HG02678 (cell line): Measurements from ENCODE around the gene OSCAR.

Experiments
- ATAC-seq: cut with Tn5 transposase; IDR thresholded peaks from one replicate; pipeline ENCODE4 v1.9.1; 2021; ENCODE audit warnings: mild to moderate bottlenecking, moderate library complexity; ENCODE audit not compliant: unreplicated experiment

OSCAR gene, protein sequence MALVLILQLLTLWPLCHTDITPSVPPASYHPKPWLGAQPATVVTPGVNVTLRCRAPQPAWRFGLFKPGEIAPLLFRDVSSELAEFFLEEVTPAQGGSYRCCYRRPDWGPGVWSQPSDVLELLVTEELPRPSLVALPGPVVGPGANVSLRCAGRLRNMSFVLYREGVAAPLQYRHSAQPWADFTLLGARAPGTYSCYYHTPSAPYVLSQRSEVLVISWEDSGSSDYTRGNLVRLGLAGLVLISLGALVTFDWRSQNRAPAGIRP

DNA sequence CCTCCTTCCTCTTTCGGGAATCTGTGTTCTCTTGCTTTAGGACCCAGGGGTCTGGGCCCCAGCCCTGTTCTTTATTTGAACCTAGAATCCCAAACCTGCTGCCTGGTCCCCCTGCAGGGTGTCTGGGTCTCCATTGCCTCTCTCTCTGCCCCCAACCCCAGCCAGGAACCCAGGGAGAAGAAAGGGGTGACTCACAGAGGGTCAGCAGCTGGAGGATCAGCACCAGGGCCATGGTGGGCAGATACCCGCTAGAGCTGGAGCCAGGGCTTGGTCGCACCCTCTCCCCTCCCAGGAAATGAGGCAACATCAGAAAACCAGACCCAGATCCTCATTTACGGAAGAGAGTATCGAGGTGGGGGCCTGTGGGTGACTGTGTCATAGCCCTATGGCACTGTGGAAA lies at the start of gene OSCAR:
Gene OSCAR, minus strand, starts transcription at position 243 of the 400 bp plus-strand sequence. Its CDS starts 11 bp downstream, at position 232.
- ATAC-seq: no peak

DNA sequence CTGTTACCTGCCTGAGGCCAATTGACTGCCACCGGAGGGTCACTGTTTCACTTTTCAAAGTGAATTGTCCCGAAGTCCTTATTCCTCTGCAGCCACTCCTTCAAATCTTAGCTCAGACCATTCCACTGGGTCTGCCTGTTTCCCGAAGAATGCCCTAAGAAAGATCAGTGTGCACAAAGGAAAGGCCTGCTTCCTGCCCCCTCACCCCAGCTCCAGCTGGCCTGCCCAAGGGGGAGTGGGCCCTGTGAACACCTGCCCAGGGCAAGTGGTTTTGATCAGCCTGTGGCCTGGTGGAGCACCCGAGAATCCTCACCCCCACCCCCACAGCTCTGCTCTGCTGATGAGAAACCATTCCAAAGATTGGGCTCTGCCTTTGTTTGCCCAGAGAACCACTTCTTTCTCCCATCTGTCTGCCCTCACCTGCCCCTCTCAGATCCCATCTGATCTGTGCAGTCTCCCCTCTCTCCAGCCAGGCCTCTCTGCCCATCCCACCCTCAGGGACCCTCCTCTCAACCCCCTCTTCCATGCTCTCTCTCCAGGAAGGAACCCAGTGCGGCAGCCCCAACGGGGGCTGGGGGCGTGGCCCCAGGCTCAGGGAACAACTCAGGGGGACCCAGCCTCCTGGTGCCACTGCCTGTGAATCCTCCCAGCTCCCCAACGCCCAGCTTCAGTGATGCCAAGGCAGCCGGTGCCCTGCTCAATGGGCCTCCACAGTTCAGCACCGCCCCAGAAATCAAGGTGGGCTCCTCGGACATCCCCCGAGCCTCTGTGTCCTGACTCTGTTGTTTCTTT lies 48.6 kb upstream of the OSCAR start:
- ATAC-seq: no peak

DNA sequence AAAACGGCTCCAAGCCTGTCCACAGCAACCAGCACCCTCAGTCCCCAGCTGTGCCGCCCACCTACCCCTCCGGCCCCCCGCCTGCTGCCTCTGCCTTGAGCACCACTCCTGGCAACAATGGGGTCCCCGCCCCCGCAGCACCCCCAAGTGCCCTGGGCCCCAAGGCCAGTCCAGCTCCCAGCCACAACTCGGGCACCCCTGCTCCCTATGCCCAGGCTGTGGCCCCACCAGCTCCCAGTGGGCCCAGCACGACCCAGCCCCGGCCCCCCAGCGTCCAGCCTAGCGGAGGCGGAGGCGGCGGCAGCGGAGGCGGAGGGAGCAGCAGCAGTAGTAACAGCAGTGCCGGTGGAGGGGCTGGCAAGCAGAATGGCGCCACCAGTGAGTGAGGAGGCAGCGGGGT lies 47.6 kb upstream of the OSCAR start:
- ATAC-seq: no peak

DNA sequence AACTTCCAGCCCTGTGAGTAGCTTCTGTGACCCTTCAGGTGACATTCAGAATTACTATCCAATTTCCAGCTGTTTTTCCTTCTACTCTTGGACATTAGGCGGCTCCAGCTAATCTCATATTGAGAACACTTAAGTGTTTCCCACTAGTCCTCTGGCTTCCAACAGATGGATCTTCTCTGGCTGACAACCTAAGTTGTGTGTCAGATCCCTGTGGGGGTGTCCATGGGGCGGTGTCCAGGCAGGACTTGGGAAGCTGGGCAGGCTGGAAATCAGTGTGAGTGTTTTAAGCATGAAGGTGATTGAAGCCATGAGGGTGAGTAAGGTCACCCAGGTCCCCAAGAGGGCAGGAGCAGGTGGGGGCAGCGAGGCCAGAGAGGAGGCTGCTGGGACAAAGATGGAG lies 47.1 kb upstream of the OSCAR start:
- ATAC-seq: no peak

DNA sequence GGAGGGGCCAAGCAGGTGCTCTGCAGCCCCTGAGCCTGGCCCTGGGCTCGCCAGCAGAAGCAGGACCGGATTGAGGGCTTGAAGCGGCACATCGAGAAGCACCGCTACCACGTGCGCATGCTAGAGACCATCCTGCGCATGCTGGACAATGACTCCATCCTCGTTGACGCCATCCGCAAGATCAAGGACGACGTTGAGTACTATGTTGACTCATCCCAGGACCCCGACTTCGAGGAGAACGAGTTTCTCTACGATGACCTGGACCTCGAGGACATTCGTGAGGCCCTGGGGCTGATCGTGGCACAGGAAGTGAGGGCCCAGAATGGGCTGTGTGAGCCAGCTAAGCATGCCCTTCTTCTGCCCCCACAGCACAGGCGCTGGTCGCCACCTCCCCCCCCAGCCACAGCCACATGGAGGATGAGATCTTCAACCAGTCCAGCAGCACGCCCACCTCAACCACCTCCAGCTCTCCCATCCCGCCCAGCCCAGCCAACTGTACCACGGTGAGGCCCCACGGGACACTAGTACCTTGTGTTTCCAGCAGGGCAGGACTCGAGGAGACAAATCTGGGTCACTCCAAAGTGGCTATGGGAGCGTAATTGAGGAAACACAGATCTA lies 45.0 kb upstream of the OSCAR start:
- no peak for ATAC-seq

DNA sequence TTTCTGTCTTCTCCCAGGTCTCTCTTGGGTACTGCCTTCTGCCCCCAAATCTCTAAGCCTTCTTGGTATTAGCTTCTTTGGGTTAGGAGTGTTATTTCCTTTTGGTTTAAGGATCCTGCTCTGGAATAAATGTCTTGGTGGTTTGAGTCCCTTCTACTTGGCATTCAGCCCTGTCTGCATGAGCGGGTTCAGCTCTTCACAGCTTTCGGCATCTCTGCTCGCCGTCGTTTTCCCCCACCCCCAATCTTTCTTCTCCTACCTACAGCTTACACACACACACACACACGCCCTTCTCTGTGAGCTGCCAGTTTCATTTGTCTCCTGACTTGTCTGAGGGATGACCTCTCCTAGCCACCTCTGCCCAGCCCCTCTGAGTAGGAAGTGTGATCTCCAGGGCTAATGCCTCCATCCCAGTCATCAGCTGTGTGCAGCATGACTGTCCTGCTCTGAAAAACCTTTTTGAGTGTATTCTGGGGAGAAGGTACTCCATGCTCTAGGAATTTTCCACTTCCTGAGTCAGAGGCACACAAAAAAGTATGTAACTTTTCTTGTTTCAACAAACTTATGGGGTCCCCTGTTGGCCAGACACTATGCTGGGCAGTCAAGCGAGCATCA lies 41.7 kb upstream of the OSCAR start:
- no peak for ATAC-seq

DNA sequence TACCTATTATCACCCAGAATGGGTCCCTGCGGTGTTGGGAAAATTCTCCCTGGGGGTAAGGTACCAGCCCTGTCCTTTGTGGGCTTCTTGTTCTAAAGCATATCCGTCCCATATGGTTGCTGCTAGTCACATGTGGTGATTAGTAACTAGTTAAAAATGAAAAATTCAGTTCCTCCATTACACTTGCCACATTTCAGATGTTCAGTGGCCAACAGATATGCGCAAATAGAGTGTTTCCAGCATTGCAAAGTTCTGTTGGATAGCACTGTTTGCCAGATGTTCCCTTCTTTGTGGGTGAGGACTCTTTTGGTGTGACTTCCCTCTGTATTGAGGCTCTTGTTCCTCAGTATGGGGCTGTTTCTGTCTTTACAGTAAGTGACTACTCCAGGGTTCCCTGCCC lies 40.8 kb upstream of the OSCAR start:
- no peak for ATAC-seq

DNA sequence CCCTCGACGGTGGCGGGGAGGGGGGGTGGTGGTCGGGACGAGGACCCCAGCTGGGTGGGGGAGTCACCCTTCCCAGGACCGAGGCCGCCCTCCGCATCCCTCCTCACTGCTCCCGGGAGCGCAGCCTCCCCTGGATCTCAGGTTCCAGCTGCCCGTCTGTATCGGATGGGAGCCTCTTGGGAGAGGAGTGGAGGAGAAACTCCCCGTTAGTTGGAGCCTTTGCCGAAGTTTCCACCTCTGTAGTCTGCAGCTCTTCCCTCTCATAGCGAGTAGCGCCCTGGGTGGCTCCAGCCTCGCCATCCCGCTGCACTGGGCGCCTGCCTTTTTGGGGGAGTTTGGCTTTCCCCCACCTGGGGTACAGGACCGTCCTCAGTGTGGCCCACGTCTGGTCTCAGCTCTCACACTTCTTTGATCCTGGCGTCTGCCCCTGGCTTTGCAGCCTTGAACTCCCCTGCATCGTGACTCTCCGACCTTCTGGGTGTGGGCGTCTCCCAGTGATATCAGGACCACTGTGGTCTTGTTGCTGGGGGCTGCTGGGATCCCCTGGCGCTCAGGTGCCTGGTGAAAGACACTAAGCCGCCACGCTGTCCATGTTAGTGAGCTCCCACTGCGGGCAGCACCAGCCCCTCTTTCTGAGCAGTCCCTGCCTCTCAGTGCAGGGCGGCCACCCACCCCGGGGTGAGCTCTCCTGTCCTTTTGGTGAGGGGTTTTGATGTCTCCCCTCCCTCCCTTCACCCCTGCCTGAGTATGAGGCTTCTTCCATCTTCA lies 38.1 kb upstream of the OSCAR start:
- no peak for ATAC-seq

DNA sequence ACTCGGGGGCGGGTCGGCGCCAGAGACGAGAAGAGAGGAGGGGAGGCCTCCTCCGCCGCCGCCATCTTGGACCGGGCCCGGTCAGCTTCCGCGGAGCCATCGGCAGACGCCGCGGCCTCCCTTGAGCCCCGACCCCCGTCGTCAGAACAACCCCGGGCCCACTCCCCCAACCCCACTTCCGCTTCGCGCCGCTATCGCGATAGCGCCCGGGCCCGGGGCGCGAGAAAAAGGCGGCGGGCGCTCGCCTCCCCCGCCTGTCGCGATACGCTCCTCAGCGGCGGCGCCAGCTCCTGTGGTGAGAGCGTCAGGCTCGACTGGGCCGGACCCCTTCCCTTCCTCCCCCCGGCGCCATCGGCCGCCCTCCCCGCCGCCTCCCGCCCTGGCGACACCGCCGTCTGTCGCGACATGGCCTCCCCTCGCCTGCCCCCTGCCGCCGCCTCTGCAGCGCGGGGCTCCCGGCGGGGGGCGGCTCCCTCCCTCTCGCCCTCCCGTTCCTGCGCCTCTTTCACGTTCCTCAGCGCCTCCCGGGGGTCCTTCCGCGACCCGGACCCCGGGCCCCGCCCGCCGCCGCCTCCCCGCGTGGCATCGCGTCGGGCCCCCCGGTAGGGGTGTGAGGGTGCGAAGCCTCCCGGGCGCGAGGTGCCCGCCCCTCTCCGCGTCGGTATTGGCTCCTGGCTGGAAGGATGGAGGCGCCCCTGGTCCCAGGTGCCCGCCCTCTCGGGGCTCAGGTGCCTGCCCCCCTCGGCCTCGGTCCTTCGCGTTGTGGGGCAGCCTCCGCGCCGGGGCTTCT lies 37.3 kb upstream of the OSCAR start, which contains the start of gene CNOT3:
Gene CNOT3, plus strand, starts transcription at position 64 of the 790 bp plus-strand sequence. CDS start 5,217 bp downstream, outside the sequence.
- no peak for ATAC-seq

DNA sequence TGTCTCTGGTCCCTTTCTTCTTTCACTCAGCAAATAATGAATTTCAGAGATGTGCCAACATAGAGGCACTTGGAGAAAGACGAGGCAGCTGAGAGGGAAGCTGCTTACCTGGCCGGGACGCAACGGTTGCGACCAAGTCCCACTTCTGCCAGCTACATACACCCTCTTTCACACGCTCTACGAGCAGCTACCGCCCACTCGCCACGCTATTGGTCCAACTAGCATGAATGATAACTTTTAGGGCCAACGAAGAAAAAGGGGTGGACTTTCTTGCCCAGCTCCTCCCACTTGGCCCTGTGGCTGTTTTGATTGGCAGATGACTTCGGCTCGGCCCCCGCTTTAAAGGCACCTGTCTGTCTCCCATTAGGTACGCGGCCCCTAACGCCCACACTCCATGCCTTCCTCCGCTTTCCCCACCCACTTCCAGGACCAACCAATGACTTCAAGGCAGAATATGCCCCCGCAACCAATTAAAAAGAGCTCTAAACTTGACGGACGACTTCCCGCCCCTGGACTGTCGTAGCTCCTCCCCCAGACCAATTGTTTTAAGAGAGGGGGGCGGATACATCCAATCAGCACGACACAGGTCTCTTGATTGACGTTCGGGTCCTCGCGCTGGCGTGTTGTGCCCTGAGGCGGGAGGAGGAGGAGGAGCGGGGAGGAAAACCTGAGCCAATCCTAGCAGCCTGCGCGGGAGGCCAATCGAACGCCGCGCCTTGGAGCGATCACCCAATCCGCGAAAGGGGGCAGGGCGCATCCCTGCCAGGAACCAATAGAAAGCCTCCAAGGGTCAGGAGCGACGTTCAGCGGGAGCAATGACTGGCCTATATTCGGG lies 36.5 kb upstream of the OSCAR start:
- ATAC-seq: peak; percentile 76

DNA sequence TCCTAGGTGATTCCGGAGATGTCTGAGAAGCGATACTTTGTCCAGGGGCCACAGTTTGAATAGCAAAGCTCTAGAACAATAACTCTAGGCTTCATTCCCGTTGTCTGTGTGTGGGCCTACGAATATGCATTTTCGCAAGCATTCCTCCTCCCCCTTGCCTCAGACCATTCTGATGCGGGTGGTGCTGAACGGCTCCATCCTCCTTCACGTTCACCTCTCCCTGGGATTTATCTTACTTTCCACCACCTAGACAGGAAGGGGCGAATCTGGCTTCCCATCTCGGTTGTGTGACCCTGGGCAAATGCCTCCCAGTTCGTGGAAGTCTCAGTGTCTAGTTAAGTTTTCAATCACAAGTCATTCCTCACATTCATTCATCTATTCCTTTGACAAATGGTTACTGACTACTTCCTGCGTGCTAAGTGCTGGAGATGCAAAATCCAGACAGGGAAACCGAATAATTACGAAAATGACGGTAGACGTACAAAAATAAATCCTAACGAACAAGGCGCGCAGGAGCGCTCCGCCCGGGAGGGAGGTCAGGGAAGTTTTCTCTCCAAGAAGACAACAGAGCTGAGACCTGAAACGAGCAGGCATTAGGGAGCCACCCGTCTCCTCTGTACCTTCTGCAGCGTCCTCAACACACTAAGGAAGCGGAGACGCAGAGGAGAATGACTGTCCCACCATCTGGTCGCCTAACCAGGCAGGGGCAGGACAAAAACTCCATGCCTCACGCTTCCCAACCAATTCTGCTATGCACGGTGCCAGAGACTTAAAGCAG lies 35.7 kb upstream of the OSCAR start:
- ATAC-seq: no peak

DNA sequence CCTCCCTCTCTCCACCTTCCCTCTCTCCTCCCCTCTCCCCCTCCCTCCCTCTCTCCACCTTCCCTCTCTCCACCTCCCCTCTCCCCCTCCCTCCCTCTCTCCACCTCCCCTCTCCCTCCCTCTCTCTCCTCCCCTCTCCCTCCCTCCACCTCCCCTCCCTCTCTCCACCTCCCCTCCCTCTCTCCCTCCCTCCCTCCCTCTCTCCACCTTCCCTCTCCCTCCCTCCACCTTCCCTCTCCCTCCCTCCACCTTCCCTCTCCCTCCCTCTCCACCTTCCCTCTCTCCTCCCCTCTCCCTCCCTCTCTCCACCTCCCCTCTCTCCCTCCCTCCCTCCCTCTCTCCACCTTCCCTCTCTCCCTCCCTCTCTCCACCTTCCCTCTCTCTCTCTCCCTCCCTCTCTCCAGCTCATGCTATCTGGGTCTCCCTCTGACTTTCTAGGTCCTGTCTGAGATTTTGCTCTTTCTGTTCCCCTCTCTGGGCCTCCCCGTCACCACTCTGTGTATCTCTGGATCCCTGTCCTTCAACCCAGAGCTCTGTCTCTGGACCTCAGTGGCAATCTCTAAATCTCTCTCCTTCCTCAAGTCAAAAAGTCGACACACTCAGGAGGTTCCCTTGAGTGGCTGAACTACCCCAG lies 33.5 kb upstream of the OSCAR start:
- ATAC-seq: no peak

DNA sequence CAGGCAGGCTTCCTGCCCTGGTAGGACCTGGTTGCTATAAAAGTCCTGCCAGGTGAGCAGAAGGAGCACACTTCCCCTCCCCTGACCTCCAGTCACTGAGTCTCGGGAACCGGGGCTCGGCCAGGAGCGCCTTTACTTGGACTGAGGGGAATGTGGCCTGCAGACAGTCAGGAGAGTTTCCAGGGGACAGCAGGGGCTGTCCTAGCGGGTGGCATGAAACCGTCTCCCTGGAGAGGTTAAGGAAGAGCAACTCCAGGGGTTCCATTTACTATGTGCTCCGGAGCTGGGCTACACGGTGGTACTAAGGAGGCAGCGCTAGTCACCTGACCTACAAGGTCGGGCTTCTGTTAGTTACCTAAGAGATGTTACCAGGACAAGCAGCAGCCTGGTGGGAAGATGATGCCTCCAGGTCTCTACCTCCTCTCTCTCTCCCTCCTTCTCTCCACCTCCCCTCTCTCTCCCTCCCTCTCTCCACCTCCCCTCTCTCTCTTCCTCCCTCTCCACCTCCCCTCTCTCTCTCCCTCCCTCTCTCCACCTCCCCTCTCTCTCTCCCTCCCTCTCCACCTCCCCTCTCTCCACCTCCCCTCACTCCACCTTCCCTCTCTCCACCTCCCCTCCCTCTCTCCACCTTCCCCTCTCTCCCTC lies 32.8 kb upstream of the OSCAR start:
- no peak for ATAC-seq

DNA sequence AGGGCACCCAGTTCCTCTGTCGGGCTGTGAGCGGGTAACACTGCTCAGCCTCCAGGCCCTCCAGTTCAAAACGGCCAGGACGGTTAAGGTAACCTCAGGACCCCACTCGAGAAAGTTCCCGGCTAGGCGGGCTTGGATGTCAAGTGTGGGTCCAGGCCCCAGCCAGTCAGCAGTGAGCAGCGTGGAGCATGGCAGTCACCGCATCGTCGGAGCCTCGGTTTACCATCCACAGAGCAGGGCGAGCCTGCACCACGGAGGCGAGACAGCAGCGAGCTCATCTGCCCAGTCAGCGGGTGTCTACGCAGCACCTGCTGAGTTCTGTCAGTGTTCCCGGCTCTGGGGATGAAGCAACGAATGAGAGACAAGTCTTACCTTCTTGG lies 29.0 kb upstream of the OSCAR start:
- no peak for ATAC-seq

DNA sequence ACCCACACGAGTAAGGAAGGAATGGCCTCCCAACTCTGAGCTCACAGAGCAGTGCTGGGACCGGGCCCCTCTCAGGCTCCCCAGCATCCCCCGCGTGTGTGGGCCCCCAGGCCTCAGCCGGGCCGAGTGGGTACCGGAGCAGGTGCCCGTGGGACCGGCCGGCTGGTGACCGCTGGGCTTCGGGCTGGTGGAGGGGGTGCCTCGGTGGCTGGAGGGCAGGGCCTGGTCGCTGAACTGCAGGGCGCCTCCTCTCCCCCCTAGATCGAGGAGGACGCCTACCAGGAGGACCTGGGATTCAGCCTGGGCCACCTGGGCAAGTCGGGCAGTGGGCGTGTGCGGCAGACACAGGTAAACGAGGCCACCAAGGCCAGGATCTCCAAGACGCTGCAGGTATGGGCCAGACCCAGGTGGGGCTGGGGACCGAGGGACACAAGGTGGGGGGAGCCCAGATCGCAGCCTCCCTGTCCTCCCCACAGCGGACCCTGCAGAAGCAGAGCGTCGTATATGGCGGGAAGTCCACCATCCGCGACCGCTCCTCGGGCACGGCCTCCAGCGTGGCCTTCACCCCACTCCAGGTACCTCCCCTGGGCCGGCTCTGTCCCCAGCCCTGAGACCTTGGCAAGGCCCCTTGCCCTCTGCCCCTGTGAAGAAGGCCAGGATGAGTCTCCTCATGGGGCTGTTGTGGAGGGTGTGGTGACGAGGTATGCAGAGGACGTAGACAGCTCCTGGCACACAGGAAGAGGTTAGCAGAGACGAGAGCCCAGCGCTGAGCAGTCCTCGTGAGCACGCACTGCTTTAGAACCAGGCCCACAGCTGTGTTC lies 28.4 kb upstream of the OSCAR start:
- no peak for ATAC-seq

DNA sequence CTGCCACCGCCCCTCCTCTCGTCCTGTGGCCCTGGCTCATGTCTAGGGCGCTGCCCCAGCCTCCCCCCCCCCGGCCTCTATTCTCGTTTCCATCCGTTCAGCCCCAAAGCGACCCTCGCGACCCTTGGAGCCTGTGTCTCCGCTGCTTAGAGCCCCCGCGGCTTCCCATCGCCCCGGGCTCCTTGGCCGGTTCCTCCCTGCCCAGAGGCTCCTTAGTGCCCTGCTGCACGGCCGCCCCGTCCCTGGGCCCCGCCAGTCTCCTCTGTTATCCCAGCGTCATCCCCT lies 27.8 kb upstream of the OSCAR start:
- no peak for ATAC-seq
